GM23338 (cell line): Measurements from ENCODE around the gene KLHL17. TPM values are rescaled to one million over a fixed set of nuclear protein-coding genes. Genes with fewer than 3 reads are reported as not detected.

Experiments
- CREB1 ChIP-seq: fragments of 250-450 bp; sonication (Bioruptor Pico); IDR thresholded peaks from 2 replicates; pipeline ENCODE4 v1.5.0; 2020; ENCODE audit warnings: low read depth, mild to moderate bottlenecking, moderate library complexity
- CTCF ChIP-seq, 2 experiments: fragments of 200-600 bp in 1 of 2; sonication (generic) in 1 of 2; conservative IDR thresholded peaks; 2 replicates each; pipeline versions ENCODE4 v1.5.1 to v1.6.1; 2016 to 2017; ENCODE audit warnings: antibody characterized with exemption in 2 of 2, low read depth in 2 of 2, mild to moderate bottlenecking in 2 of 2, moderate library complexity in 1 of 2
- ETS1 ChIP-seq: IDR thresholded peaks from 2 replicates; pipeline ENCODE4 v1.6.1; 2016; ENCODE audit warnings: antibody characterized with exemption
- EZH2 ChIP-seq: fragments of 200-600 bp; sonication (generic); IDR thresholded peaks from one replicate; pipeline ENCODE4 v1.8.0; 2017; ENCODE audit warnings: antibody characterized with exemption, mild to moderate bottlenecking, low read depth; ENCODE audit not compliant: unreplicated experiment
- EZH2phosphoT487 ChIP-seq: fragments of 200-600 bp; sonication (generic); IDR thresholded peaks from one replicate; pipeline ENCODE4 v1.8.1; 2018; ENCODE audit warnings: antibody characterized with exemption; ENCODE audit not compliant: unreplicated experiment
- NANOG ChIP-seq: IDR thresholded peaks from 2 replicates; pipeline ENCODE4 v1.6.1; 2016; ENCODE audit warnings: antibody characterized with exemption, borderline replicate concordance
- POLR2AphosphoS5 ChIP-seq: IDR thresholded peaks from 2 replicates; pipeline ENCODE4 v1.6.1; 2016; ENCODE audit warnings: antibody characterized with exemption, low read depth
- STAT1 ChIP-seq: IDR thresholded peaks from one replicate; pipeline ENCODE4 v1.6.1; 2016; ENCODE audit warnings: antibody characterized with exemption; ENCODE audit not compliant: unreplicated experiment
- ZNF462 ChIP-seq: fragments of 250-450 bp; sonication (Bioruptor Pico); IDR thresholded peaks from 2 replicates; pipeline ENCODE4 v1.5.0; 2020; ENCODE audit warnings: mild to moderate bottlenecking, moderate library complexity
- polyA plus RNA-seq: library from polyadenylated mRNA; unstranded; fragments of >200 nt; fragmentation: Nextera tagmentation; extraction: Ambion mirVana; gene quantifications from 2 replicates; pipeline ENCODE4 v1.2.1, GENCODE V29; 2016
- total RNA-seq: library from RNA; depleted of rRNA; stranded (reverse); fragments of >200 nt; shearing (Covaris generic); gene quantifications from 2 replicates; pipeline ENCODE4 v1.2.3, GENCODE V29; 2014

Gene KLHL17
- total and polyA plus RNA-seq, 2 experiments from 2014 or later = 16.5 to 37.1 TPM

- TF ChIP-seq ZNF462 (CRISPR knock-in tag) = no peak
- no peak for TF ChIP-seq EZH2
- no peak for TF ChIP-seq NANOG
- TF ChIP-seq CREB1 (CRISPR knock-in tag) = no peak
- TF ChIP-seq CTCF (conservative IDR thresholded peaks at IDR 0.05; ENCODE audit: low read depth in 2 of 2) = no peak
- no peak for TF ChIP-seq ETS1
- TF ChIP-seq EZH2phosphoT487 = no peak
- no peak for TF ChIP-seq POLR2AphosphoS5
- no peak for TF ChIP-seq STAT1
Measured at GRCh38 chr1:910881-911721, 49.3 kb upstream of the KLHL17 start (continued).
